Eye (tissue), 1 donor: ENCODE measurements around the gene ITPR2.
"Not testable (repeated sequence)": the region's sequence is repeated elsewhere in the genome, so short reads cannot be mapped to it uniquely, and the experiment has no call there.

Source experiments
- DNase-seq: peaks from one replicate; pipeline ENCODE4 v3.0.0-alpha.2; 2015

The ITPR2 gene

GRCh38 chr12:26614011-26614616 is 218.9 kb downstream of the ITPR2 start:
- peak; percentile 35 for DNase-seq

GRCh38 chr12:26612203-26612602 is 220.8 kb downstream of the ITPR2 start:
- DNase-seq: no peak

GRCh38 chr12:26611598-26611997 is 221.4 kb downstream of the ITPR2 start:
- DNase-seq: no peak

GRCh38 chr12:26610774-26611173 is 222.2 kb downstream of the ITPR2 start:
- DNase-seq: no peak

GRCh38 chr12:26609986-26610385 is 223.0 kb downstream of the ITPR2 start:
- no peak for DNase-seq

GRCh38 chr12:26608706-26609105 is 224.3 kb downstream of the ITPR2 start:
- peak; percentile 8 for DNase-seq

GRCh38 chr12:26608273-26608672 is 224.7 kb downstream of the ITPR2 start:
- no peak for DNase-seq

GRCh38 chr12:26606911-26607310 is 226.1 kb downstream of the ITPR2 start:
- DNase-seq: no peak

- DNase-seq: not testable (repeated sequence)
These were observed 228.2 kb downstream of the ITPR2 start for GRCh38 chr12:26604813-26605212.

GRCh38 chr12:26599096-26599695 is 233.8 kb downstream of the ITPR2 start:
- peak; percentile 43 for DNase-seq

GRCh38 chr12:26595806-26596205 is 237.2 kb downstream of the ITPR2 start:
- DNase-seq: no peak

- no peak for DNase-seq
These were observed 252.4 kb downstream of the ITPR2 start for GRCh38 chr12:26580619-26581018.

- no peak for DNase-seq
These were observed 256.7 kb downstream of the ITPR2 start for GRCh38 chr12:26576266-26576665.

GRCh38 chr12:26573225-26573909 is 259.6 kb downstream of the ITPR2 start:
- no peak for DNase-seq

GRCh38 chr12:26572137-26572536 is 260.9 kb downstream of the ITPR2 start:
- DNase-seq: no peak

GRCh38 chr12:26571560-26571959 is 261.4 kb downstream of the ITPR2 start:
- no peak for DNase-seq

GRCh38 chr12:26567126-26567525 is 265.9 kb downstream of the ITPR2 start:
- no peak for DNase-seq

- peak; percentile 44 for DNase-seq
These were observed 266.3 kb downstream of the ITPR2 start for GRCh38 chr12:26566675-26567074.

GRCh38 chr12:26566186-26566585 is 266.8 kb downstream of the ITPR2 start:
- no peak for DNase-seq

GRCh38 chr12:26564391-26564790 is 268.6 kb downstream of the ITPR2 start:
- DNase-seq: no peak

- DNase-seq: no peak
These were observed 269.4 kb downstream of the ITPR2 start for GRCh38 chr12:26563552-26563951.

GRCh38 chr12:26557326-26557725 is 275.7 kb downstream of the ITPR2 start:
- no peak for DNase-seq

- no peak for DNase-seq
These were observed 276.1 kb downstream of the ITPR2 start for GRCh38 chr12:26556916-26557315.

- DNase-seq: no peak
These were observed 277.9 kb downstream of the ITPR2 start for GRCh38 chr12:26555139-26555538.
